Spleen (tissue), 11 donors: ENCODE results near the gene PLB1. TPM values are rescaled to one million over a fixed set of nuclear protein-coding genes. Genes with fewer than 3 reads are reported as not detected.

Source experiments
- DNase-seq: peaks from one replicate; pipeline ENCODE4 v3.0.0-alpha.2; 2020
- H3K27ac ChIP-seq, 8 donors: fragments of 200-600 bp; sonication (generic) in 7 of 8; 1 replicate in 4 of 8; 2 replicates in 4 of 8; pipeline versions ENCODE4 v1.5.0 to v1.8.0; 2016 to 2021; ENCODE audit warnings: inconsistent platforms in 4 of 8, mild to moderate bottlenecking in 4 of 8, moderate library complexity in 1 of 8
- H3K27me3 ChIP-seq, 7 donors: fragments of 200-600 bp; sonication (generic) in 6 of 7; replicated peaks in 1 of 7; 1 replicate in 4 of 7; 2 replicates in 3 of 7; pipeline versions ENCODE4 v1.5.0 to v1.8.0; 2016 to 2021; ENCODE audit warnings: inconsistent platforms in 3 of 7, mild to moderate bottlenecking in 1 of 7
- H3K36me3 ChIP-seq, 6 donors: fragments of 200-600 bp; sonication (generic) in 5 of 6; 1 replicate in 4 of 6; 2 replicates in 2 of 6; pipeline versions ENCODE4 v1.5.0 to v1.8.0; 2016 to 2021; ENCODE audit warnings: inconsistent platforms in 2 of 6
- H3K4me1 ChIP-seq, 6 donors: fragments of 200-600 bp; sonication (generic) in 5 of 6; 1 replicate in 3 of 6; 2 replicates in 3 of 6; pipeline versions ENCODE4 v1.5.0 to v1.8.0; 2016 to 2021; ENCODE audit warnings: inconsistent platforms in 3 of 6
- H3K4me3 ChIP-seq, 8 donors: fragments of 200-600 bp; sonication (generic) in 7 of 8; 1 replicate in 4 of 8; 2 replicates in 4 of 8; pipeline versions ENCODE4 v1.5.0 to v1.8.0; 2016 to 2021; ENCODE audit warnings: inconsistent platforms in 4 of 8, mild to moderate bottlenecking in 4 of 8, moderate library complexity in 2 of 8
- H3K9me3 ChIP-seq, 8 donors: fragments of 200-600 bp; sonication (generic) in 7 of 8; 1 replicate in 4 of 8; 2 replicates in 4 of 8; pipeline versions ENCODE4 v1.5.0 to v1.8.0; 2016 to 2021; ENCODE audit warnings: inconsistent platforms in 4 of 8
- POLR2A ChIP-seq, 3 donors: fragments of 450-650 bp; IDR thresholded peaks; one replicate each; pipeline ENCODE4 v1.5.1; 2017; ENCODE audit warnings: antibody characterized with exemption in 3 of 3, mild to moderate bottlenecking in 1 of 3
- POLR2AphosphoS5 ChIP-seq, 3 donors: sonication (generic); formaldehyde crosslinking; IDR thresholded peaks; one replicate each; pipeline ENCODE4 v1.5.1; 2017; ENCODE audit warnings: antibody characterized with exemption in 3 of 3
- WGBS, 5 donors: extraction: QIAGEN DNeasy Blood & Tissue Kit in 3 of 5; methylation state at CpG; one replicate each; pipeline versions ENCODE4 v1.1.5 to v1.1.7; 2013 to 2018; 5-methylcytosine and 5-hydroxymethylcytosine counted together
- intact Hi-C: fragments of 100-400 bp; cut with DNase I; formaldehyde crosslinking; loops from one replicate; pipeline ENCODE4 v1.15.0; 2023; ENCODE audit warnings: low total_unique reads
- polyA plus RNA-seq, 3 donors: library from polyadenylated mRNA; stranded (reverse); fragments of 200-250 nt; gene quantifications; one replicate each; pipeline ENCODE4 v1.2.1, GENCODE V29; 2013
- total RNA-seq, 7 donors: library from RNA; depleted of rRNA in 3 of 7; stranded (reverse); fragments of >200 nt in 3 of 7; fragmentation: NEBNext Ultra II Directional in 4 of 7; extraction: Animal tissue kit (Norgen Biotek cat#: 25700) in 4 of 7; gene quantifications; one replicate each; pipeline versions ENCODE4 v1.1.0 to v1.2.1, GENCODE V29; 2016 to 2021
- TF ChIP-seq, protein P1 (sequence below), 11 experiments: fragments of 200-600 bp in 7 of 11; fragments of 450-650 bp in 4 of 11; sonication (generic) in 4 of 11; IDR thresholded peaks in 8 of 11; conservative IDR thresholded peaks in 3 of 11; 1 replicate in 7 of 11; 2 replicates in 4 of 11; pipeline versions ENCODE4 v1.4.0 to v1.8.0; 2016 to 2021; ENCODE audit warnings: antibody characterized with exemption in 11 of 11, inconsistent platforms in 4 of 11, mild to moderate bottlenecking in 1 of 11
- donor health status: healthy with polysubstance abuse.
- donor health status: DM: no; HTN: no; CAD: no; lungs with moderate emphysema.
- donor health status: DM: no; HTN: no; CAD: no.
- donor health status: Bipolar disorder and iron deficiency.
- donor health status: healthy.
- donor health status: DM: no; HTN: no; CAD: no.
- donor health status: DM: yes; HTN: yes; CAD: no.

Gene PLB1
- total and polyA plus RNA-seq, 10 donors: 3.8 to 45.7 (median 13.9) TPM

- Histone ChIP-seq H3K9me3 (peaks cover 0 to 16% (median 10%) of the 10 kb centered on the region in 8 donors), H3K4me1 (no peaks in the 10 kb centered on the region), H3K4me3 (no peak overlapping the region), H3K27ac (no peak overlapping the region), H3K36me3 (no peaks in the 10 kb centered on the region), H3K27me3 (peaks cover 0 to 31% (median 0%) of the 10 kb centered on the region in 7 donors)
- TF ChIP-seq POLR2AphosphoS5 (IDR thresholded peaks at IDR 0.05) (no peak), POLR2A (IDR thresholded peaks at IDR 0.05) (no peak)
- TF ChIP-seq, protein P1, sequence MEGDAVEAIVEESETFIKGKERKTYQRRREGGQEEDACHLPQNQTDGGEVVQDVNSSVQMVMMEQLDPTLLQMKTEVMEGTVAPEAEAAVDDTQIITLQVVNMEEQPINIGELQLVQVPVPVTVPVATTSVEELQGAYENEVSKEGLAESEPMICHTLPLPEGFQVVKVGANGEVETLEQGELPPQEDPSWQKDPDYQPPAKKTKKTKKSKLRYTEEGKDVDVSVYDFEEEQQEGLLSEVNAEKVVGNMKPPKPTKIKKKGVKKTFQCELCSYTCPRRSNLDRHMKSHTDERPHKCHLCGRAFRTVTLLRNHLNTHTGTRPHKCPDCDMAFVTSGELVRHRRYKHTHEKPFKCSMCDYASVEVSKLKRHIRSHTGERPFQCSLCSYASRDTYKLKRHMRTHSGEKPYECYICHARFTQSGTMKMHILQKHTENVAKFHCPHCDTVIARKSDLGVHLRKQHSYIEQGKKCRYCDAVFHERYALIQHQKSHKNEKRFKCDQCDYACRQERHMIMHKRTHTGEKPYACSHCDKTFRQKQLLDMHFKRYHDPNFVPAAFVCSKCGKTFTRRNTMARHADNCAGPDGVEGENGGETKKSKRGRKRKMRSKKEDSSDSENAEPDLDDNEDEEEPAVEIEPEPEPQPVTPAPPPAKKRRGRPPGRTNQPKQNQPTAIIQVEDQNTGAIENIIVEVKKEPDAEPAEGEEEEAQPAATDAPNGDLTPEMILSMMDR (IDR thresholded peaks at IDR 0.05 in 8 of 11, conservative IDR thresholded peaks at IDR 0.05 in 3 of 11): no peak
- DNase-seq: no peak
- intact Hi-C loops: no loop called here
- WGBS, 5 donors: 87 to 93% (median 92%) methylated on average over 5 of the region's 5 CpGs
Observed at GRCh38 chr2:28515176-28515751, 19.4 kb downstream of the PLB1 start.

- Histone ChIP-seq H3K9me3 (peaks cover 0 to 16% (median 10%) of the 10 kb centered on the region in 8 donors), H3K4me1 (no peaks in the 10 kb centered on the region), H3K36me3 (no peaks in the 10 kb centered on the region), H3K27me3 (peaks cover 0 to 36% (median 0%) of the 10 kb centered on the region in 7 donors), H3K27ac (no peak overlapping the region), H3K4me3 (no peak overlapping the region)
- WGBS, 5 donors: 81 to 93% (median 88%) methylated on average over 1 of the region's 1 CpG
- TF ChIP-seq POLR2A (IDR thresholded peaks at IDR 0.05): no peak
- TF ChIP-seq, protein P1 (IDR thresholded peaks at IDR 0.05 in 8 of 11, conservative IDR thresholded peaks at IDR 0.05 in 3 of 11): no peak
- no peak for TF ChIP-seq POLR2AphosphoS5 (IDR thresholded peaks at IDR 0.05)
- DNase-seq: no peak
- intact Hi-C loops: no loop called here
Observed at GRCh38 chr2:28516430-28516829, 20.6 kb downstream of the PLB1 start.

DNA sequence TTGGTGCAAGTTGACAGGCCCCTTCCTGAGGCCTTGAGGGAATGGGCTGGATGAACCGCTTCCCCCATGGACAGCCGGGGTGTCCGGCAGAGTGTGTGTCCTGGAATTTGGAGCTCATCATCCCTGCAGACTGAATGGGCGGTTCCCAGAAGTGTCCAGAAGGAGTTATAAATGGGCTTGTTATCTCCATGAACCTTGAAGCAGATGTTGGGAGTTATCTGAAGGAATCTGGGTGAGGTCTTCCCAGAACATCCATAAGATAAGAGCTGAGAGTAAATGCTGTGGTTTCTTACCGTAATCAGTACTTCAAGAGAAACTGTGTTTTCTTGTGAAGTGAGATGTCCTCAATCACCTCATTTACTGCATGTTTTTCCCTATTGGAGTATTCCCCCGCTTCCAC is 21.1 kb downstream of the PLB1 start:
- peaks cover 0 to 10% (median 6%) of the 10 kb centered on the region in 8 donors for H3K9me3 ChIP-seq
- H3K27ac ChIP-seq: no peak overlapping the region
- TF ChIP-seq, protein P1 (IDR thresholded peaks at IDR 0.05 in 8 of 11, conservative IDR thresholded peaks at IDR 0.05 in 3 of 11): no peak
- TF ChIP-seq POLR2AphosphoS5 (IDR thresholded peaks at IDR 0.05) (no peak), POLR2A (IDR thresholded peaks at IDR 0.05) (no peak)
- DNase-seq: no peak
- peaks cover 0 to 36% (median 0%) of the 10 kb centered on the region in 7 donors for H3K27me3 ChIP-seq
- intact Hi-C loops: no loop called here
- WGBS, 5 donors: 77 to 90% (median 81%) methylated on average over 6 of the region's 6 CpGs
- no peaks in the 10 kb centered on the region for H3K36me3 ChIP-seq
- no peak overlapping the region for H3K4me3 ChIP-seq
- H3K4me1 ChIP-seq: no peaks in the 10 kb centered on the region

- H3K36me3 ChIP-seq: no peaks in the 10 kb centered on the region
- no peak for TF ChIP-seq POLR2A (IDR thresholded peaks at IDR 0.05)
- TF ChIP-seq, protein P1 (IDR thresholded peaks at IDR 0.05 in 8 of 11, conservative IDR thresholded peaks at IDR 0.05 in 3 of 11): no peak
- no peak for TF ChIP-seq POLR2AphosphoS5 (IDR thresholded peaks at IDR 0.05)
- DNase-seq: no peak
- intact Hi-C loops: no loop called here
- no peak overlapping the region for H3K4me3 ChIP-seq
- peaks cover 0 to 67% (median 0%) of the 10 kb centered on the region in 7 donors for H3K27me3 ChIP-seq
- no peak overlapping the region for H3K27ac ChIP-seq
- 33 to 54% (median 43%) methylated on average over 3 of the region's 3 CpGs for WGBS, 5 donors
- no peaks in the 10 kb centered on the region for H3K4me1 ChIP-seq
- no peaks in the 10 kb centered on the region for H3K9me3 ChIP-seq
Observed at GRCh38 chr2:28521663-28522062, 25.8 kb downstream of the PLB1 start.
